GM23248 (cell line): Measurements from ENCODE around the gene PKD1.

Source experiments
- EZH2 ChIP-seq: fragments of 200-600 bp; sonication (generic); IDR thresholded peaks from 2 replicates; pipeline ENCODE4 v1.6.1; 2018; ENCODE audit warnings: antibody characterized with exemption, mild to moderate bottlenecking; ENCODE audit not compliant: insufficient read depth, poor library complexity, severe bottlenecking
- EZH2phosphoT487 ChIP-seq: fragments of 200-600 bp; sonication (generic); IDR thresholded peaks from 2 replicates; pipeline ENCODE4 v1.6.1; 2018; ENCODE audit warnings: antibody characterized with exemption, moderate library complexity, mild to moderate bottlenecking, low read depth; ENCODE audit not compliant: insufficient read depth

DNA sequence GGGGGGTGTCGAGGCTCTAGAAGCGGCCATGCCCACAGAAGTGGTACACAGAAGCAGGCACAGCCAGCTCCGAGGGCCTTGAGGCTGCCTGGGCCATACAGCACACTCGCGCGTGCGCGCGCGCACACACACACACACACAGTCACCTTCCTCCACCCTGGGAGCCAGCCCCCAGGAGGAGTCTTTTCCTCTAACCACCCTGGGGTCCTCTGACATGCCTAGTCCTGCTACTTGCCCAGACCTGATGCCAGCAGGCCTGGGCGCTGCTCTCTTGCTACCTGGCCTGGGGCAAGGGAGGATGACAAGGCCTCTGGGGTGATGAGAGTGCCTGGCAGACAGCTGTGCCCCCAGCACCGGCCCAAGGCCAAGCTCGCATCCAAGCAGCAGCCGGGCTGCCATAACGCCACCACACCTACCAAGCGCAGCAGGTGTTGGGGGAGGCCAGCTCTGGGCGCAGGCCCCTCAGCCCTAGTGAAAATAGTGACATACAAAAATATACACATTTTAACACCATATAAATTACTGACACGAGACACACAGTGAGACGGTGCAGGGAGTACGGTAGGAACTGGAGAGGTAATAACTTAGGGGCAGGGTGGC, 46.8 kb downstream of the PKD1 start:
- TF ChIP-seq EZH2 = no peak
- TF ChIP-seq EZH2phosphoT487 = no peak
